Skeletal muscle satellite cell (primary cell): ENCODE results near the gene PTPN1. TPM values are rescaled to one million over a fixed set of nuclear protein-coding genes. Genes with fewer than 3 reads are reported as not detected.

Source experiments
- H3K27me3 ChIP-seq: 2 replicates; pipeline ENCODE4 v1.7.0; 2013; ENCODE audit warnings: low read length; ENCODE audit not compliant: control insufficient read depth, insufficient read depth
- H3K36me3 ChIP-seq: 2 replicates; pipeline ENCODE4 v1.7.0; 2013; ENCODE audit warnings: mild to moderate bottlenecking, control low read depth, low read length; ENCODE audit not compliant: insufficient read depth
- H3K4me1 ChIP-seq: 2 replicates; pipeline ENCODE4 v1.7.0; 2013; ENCODE audit warnings: low read length; ENCODE audit not compliant: control insufficient read depth, insufficient read depth
- H3K4me2 ChIP-seq: 2 replicates; pipeline ENCODE4 v1.7.0; 2013; ENCODE audit warnings: mild to moderate bottlenecking, low read length
- H3K4me3 ChIP-seq: 2 replicates; pipeline ENCODE4 v1.7.0; 2013; ENCODE audit warnings: low read length
- H3K9ac ChIP-seq: 2 replicates; pipeline ENCODE4 v1.7.0; 2013; ENCODE audit warnings: mild to moderate bottlenecking, low read depth, low read length, moderate library complexity
- H3K9me3 ChIP-seq: replicated peaks from 2 replicates; pipeline ENCODE4 v1.7.0; 2013; ENCODE audit warnings: mild to moderate bottlenecking, control low read depth, low read length
- small RNA-seq: library from RNA; depleted of rRNA; stranded (forward); fragments of <200 nt; gene quantifications from one replicate; pipeline ENCODE3, GENCODE V24; 2012

PTPN1 gene

GRCh38 chr20:50634191-50634590 is 124.0 kb downstream of the PTPN1 start:
- Histone ChIP-seq H3K9ac (no peak overlapping the region), H3K4me2 (no peak overlapping the region), H3K9me3 (no peaks in the 10 kb centered on the region), H3K4me3 (no peak overlapping the region), H3K27me3 (peaks cover 48% of the 10 kb centered on the region), H3K4me1 (no peaks in the 10 kb centered on the region), H3K36me3 (no peaks in the 10 kb centered on the region)

Small RNAs within 50 kb of the gene (small RNA-seq; reads per million reads assigned to genes)
- gene COX6CP2 (not detected), gene MIR1302-5 (not detected), gene MIR645 (not detected), gene RF00019 (not detected)
